HCT116 (cell line): ENCODE measurements around the gene CEP152.

Source experiments
- CTCF ChIP-seq, 3 experiments: fragments of 200-600 bp in 1 of 3; sonication (generic) in 1 of 3; IDR thresholded peaks in 2 of 3; conservative IDR thresholded peaks in 1 of 3; 2 replicates each; pipeline ENCODE4 v1.5.1; 2012 to 2017; ENCODE audit warnings: low read depth in 2 of 3, low read length in 2 of 3, antibody characterized with exemption in 1 of 3, borderline replicate concordance in 1 of 3, control low read depth in 1 of 3, mild to moderate bottlenecking in 1 of 3, mixed read lengths in 1 of 3, mixed run types in 1 of 3, moderate library complexity in 1 of 3; ENCODE audit not compliant: insufficient read depth in 1 of 3
- ELF1 ChIP-seq: IDR thresholded peaks from 2 replicates; pipeline ENCODE4 v1.6.1; 2012; ENCODE audit warnings: low read depth, borderline replicate concordance
- EZH2 ChIP-seq: fragments of 200-600 bp; sonication (generic); IDR thresholded peaks from 2 replicates; pipeline ENCODE4 v1.6.1; 2017; ENCODE audit warnings: antibody characterized with exemption, mixed run types
- FOSL1 ChIP-seq: IDR thresholded peaks from 2 replicates; pipeline ENCODE4 v1.6.1; 2012; ENCODE audit warnings: low read depth
- JUND ChIP-seq: IDR thresholded peaks from 2 replicates; pipeline ENCODE4 v1.6.1; 2012
- POLR2A ChIP-seq: IDR thresholded peaks from 2 replicates; pipeline ENCODE4 v1.7.0; 2011; ENCODE audit warnings: borderline replicate concordance; ENCODE audit not compliant: insufficient read depth, insufficient read length; ENCODE audit errors: extremely low read depth
- POLR2AphosphoS5 ChIP-seq: IDR thresholded peaks from 2 replicates; pipeline ENCODE4 v1.6.1; 2011; ENCODE audit warnings: mild to moderate bottlenecking, low read depth, low read length, moderate library complexity
- SRF ChIP-seq: IDR thresholded peaks from 2 replicates; pipeline ENCODE4 v1.6.1; 2012; ENCODE audit warnings: low read depth
- ZFX ChIP-seq: fragments of 450-650 bp; IDR thresholded peaks from 2 replicates; pipeline ENCODE4 v1.6.1; 2017
- ZNF274 ChIP-seq: fragments of 200-500 bp; sonication (Bioruptor generic); IDR thresholded peaks from 2 replicates; pipeline ENCODE4 v1.6.1; 2014; ENCODE audit warnings: mild to moderate bottlenecking, low read depth, low read length, inconsistent platforms

- TF ChIP-seq POLR2AphosphoS5 = no peak
- TF ChIP-seq JUND = no peak
- no peak for TF ChIP-seq CTCF (IDR thresholded peaks at IDR 0.05 in 2 of 3, conservative IDR thresholded peaks at IDR 0.05 in 1 of 3; ENCODE audit: borderline replicate concordance in 1 of 3, insufficient read depth in 1 of 3, low read depth in 2 of 3, low read length in 2 of 3)
- TF ChIP-seq POLR2A = no peak
- TF ChIP-seq EZH2 = no peak
- no peak for TF ChIP-seq SRF
- no peak for TF ChIP-seq ELF1
- no peak for TF ChIP-seq ZFX
- no peak for TF ChIP-seq FOSL1
- TF ChIP-seq ZNF274 = no peak
These were observed 50.9 kb downstream of the CEP152 start for GRCh38 chr15:48759921-48760320.
